Keratinocyte (primary cell): ENCODE results near the gene INO80D.

ENCODE experiments used
- CTCF ChIP-seq, 3 experiments: IDR thresholded peaks in 1 of 3; conservative IDR thresholded peaks in 1 of 3; optimal IDR thresholded peaks in 1 of 3; 2 replicates in 2 of 3; 3 replicates in 1 of 3; pipeline versions ENCODE3 to v1.5.1; 2011; ENCODE audit warnings: low read length in 3 of 3, mild to moderate bottlenecking in 3 of 3, moderate library complexity in 2 of 3, control low read depth in 1 of 3, inconsistent platforms in 1 of 3; ENCODE audit not compliant: insufficient read depth in 2 of 3; ENCODE audit errors: extremely low read depth in 1 of 3
- EZH2 ChIP-seq: IDR thresholded peaks from one replicate; pipeline ENCODE4 v1.6.1; 2012; ENCODE audit warnings: inconsistent platforms, mild to moderate bottlenecking, low read length, moderate library complexity

GRCh38 chr2:205975082-205975949 is 110.7 kb downstream of the INO80D start:
- TF ChIP-seq CTCF (optimal IDR thresholded peaks at IDR 0.05 in 1 of 3, IDR thresholded peaks at IDR 0.05 in 1 of 3, conservative IDR thresholded peaks at IDR 0.05 in 1 of 3; ENCODE audit: extremely low read depth in 1 of 3, insufficient read depth in 2 of 3, low read length in 3 of 3) (no peak), EZH2 (no peak)
